GM12874 (cell line): Measurements from ENCODE around the gene TMPRSS13.

Source experiments
- TF ChIP-seq, protein P1 (sequence below): IDR thresholded peaks from 2 replicates; pipeline ENCODE4 v1.5.1; 2011; ENCODE audit warnings: low read depth, mild to moderate bottlenecking, control low read depth, low read length, moderate library complexity; ENCODE audit not compliant: insufficient read depth

TMPRSS13 gene

DNA sequence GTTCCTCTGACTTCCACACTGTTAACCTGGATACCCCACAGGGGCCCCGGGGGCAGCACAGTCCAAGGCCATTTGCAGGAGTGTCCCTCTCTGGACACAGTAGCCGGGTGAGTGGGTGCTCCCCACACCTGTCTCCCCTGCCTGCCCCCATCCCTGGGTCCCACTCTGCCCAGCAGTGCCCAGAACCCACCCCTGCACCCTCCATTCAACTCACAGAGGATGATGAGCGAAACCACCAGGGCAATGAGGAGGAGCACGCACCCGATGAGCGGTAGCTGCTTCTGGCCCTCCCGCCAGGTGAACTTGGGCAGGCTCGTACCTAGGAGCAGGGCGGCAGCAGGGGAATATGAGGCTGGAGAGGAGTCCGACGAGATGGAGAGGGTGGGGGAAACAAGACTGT, 12.2 kb downstream of the TMPRSS13 start:
- TF ChIP-seq, protein P1, sequence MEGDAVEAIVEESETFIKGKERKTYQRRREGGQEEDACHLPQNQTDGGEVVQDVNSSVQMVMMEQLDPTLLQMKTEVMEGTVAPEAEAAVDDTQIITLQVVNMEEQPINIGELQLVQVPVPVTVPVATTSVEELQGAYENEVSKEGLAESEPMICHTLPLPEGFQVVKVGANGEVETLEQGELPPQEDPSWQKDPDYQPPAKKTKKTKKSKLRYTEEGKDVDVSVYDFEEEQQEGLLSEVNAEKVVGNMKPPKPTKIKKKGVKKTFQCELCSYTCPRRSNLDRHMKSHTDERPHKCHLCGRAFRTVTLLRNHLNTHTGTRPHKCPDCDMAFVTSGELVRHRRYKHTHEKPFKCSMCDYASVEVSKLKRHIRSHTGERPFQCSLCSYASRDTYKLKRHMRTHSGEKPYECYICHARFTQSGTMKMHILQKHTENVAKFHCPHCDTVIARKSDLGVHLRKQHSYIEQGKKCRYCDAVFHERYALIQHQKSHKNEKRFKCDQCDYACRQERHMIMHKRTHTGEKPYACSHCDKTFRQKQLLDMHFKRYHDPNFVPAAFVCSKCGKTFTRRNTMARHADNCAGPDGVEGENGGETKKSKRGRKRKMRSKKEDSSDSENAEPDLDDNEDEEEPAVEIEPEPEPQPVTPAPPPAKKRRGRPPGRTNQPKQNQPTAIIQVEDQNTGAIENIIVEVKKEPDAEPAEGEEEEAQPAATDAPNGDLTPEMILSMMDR: no peak

DNA sequence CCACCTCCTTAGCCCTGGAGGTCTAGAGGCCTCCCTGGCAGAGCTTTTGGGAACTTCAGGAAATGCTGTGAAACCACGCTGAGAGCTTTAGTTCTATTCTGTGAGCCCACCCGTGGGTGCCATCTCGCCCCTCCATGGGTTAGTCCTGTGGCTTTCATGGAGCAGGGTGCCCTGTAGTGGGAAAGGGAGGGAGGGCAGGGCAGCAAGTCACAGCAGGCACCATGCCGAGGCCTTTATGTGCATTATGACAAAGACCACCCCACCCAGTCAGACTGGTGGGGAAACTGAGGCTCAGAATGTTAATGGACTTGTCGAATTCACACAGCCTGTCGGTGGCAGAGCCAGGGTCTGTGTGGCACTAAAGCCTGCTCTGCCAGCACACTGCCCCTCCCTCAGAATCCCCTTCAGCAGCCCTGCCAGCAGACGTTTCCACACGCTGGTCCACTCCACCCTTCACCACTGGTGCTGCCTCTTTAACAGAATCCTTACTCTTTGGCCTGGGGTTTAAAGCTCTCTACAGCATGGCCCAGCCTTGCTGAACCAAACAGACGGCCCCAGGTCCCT, 13.4 kb downstream of the TMPRSS13 start:
- TF ChIP-seq, protein P1: no peak

DNA sequence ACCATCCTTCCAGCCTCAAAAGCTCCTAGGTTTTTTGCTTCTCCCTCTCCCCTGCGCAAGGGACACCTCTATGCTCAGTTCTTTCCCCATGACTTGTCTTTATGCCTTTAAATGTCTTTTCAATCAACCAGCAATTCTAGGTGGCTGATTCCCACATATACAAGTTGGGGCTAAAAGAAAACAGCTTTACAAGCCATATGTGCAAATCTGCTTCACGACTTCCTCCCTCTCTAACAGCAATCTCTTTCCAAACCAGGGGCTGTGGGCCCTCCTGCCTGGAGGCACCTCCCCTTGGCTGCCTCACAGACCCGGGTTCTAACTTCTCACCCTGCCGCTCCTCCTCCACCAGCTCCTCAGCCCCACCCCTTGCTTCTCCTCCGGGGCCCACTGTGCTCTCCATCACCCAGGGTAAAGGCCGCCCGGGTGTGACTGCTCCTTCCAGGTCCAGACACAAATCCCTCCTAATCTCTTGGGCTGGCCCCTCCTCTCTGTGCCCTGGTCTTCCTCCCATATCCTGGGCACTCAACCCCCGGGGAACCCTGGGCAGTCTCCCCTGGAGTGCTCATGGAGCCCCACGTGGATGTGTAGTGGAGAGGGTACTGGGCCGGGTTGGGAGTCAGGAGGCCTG, 14.1 kb downstream of the TMPRSS13 start:
- TF ChIP-seq, protein P1: no peak

DNA sequence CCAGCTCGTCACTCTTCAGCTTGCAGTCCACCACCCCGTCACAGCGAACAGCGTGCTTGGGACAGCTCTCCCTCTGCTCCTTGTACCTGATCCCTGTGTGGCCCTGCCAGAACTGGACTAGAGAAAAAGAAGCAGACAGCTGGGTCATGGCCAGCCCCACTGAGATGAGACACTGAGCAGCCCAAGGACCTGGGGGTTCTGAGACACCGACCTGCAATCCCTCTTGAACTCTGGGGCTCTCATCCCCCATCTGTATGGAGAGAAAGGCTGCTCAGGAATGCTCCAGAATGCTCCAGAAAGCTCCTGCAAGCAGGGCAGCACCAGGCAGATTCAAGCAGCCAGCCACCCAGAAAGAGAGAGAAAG, 14.8 kb downstream of the TMPRSS13 start:
- TF ChIP-seq, protein P1: no peak

DNA sequence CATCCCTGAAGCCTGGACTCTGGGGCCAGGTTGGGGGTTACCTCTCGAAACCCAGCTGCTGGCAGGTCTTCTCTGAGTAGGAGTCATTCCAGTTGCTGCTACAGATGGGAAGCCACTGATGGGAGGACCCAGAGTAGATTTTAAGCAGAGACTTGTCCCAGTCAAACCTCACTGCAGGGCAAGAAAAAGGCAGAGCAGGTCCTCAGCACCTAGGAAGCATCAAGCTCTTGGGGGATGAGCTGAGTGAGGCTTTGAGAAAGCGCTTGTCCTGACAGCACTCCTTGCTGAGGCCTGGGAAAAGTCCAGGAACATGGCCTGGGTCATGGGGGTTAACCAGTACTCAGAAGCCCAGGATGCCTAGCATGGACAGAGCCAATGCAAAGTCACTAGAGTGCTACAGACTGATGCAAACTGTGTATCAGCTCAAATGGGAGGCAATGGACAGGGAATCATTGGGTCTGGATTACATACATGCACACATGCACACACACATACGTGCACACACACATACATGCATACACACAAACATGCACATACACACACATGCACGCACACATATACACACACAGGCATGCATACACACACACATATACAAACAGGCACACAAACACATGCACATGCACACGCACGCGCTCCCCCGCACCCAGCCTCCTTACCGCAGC, 15.3 kb downstream of the TMPRSS13 start:
- TF ChIP-seq, protein P1: no peak

DNA sequence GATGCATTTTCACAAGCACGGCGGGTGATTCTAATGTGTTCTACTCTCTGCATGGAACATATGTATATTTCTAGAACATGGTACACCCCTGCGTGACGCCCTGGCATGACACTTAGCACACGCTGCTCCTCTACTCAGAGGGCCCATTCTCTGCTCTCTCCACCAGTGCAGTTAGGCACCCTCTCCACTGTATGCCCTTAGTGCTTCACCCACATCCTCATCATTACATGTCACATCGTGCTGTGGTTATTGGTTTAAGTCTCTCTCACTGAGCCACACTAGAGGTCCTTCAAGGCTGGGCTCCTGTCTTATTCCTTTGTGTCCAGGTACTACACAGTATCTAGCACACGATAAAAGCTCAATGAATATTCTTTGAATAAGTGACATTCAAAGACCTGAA, 16.7 kb downstream of the TMPRSS13 start:
- TF ChIP-seq, protein P1: no peak

DNA sequence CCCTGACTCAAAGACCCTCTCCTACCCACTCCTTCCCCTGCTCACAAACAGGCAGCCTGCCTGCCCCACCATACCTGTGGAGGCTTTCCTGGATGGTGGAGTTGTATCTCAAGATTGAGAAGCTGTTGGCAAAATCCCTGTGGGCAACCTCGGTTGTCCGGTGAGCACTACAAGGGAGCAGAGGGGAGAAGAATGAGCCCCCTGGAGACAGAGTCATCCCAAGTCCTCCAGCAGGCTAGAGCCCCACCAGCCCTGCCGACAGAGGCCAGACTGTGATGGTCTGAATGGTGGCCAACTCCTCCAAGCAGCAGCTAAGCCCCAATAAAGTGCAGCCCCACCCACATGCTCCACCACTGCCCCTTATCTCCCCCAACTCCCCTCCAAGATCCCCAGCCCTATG, 17.5 kb downstream of the TMPRSS13 start:
- TF ChIP-seq, protein P1: no peak
